HepG2 (cell line): ENCODE measurements around the gene PPP4C. TPM values are rescaled to one million over a fixed set of nuclear protein-coding genes. Genes with fewer than 3 reads are reported as not detected.

Source experiments
- ATF1 ChIP-seq: IDR thresholded peaks from 2 replicates; pipeline ENCODE4 v1.6.1; 2016; ENCODE audit warnings: mild to moderate bottlenecking, control low read depth
- FOXM1 ChIP-seq: sonication (generic); formaldehyde crosslinking; IDR thresholded peaks from 2 replicates; pipeline ENCODE4 v1.5.0; 2020; ENCODE audit warnings: missing genetic modification reagents
- HIC2 ChIP-seq: sonication (generic); formaldehyde crosslinking; IDR thresholded peaks from 2 replicates; pipeline ENCODE4 v1.9.0; 2022; ENCODE audit warnings: low read depth, missing genetic modification reagents
- MBD4 ChIP-seq: IDR thresholded peaks from 2 replicates; pipeline ENCODE4 v1.6.1; 2012; ENCODE audit warnings: low read length, inconsistent platforms, borderline replicate concordance
- NFAT5 ChIP-seq: sonication (generic); formaldehyde crosslinking; IDR thresholded peaks from 2 replicates; pipeline ENCODE4 v1.4.0; 2020; ENCODE audit warnings: missing genetic modification reagents
- SETDB1 ChIP-seq: sonication (generic); formaldehyde crosslinking; IDR thresholded peaks from 2 replicates; pipeline ENCODE4 v1.5.1; 2020; ENCODE audit warnings: missing genetic modification reagents, mild to moderate bottlenecking, borderline replicate concordance
- SIX4 ChIP-seq: sonication (generic); formaldehyde crosslinking; IDR thresholded peaks from 2 replicates; pipeline ENCODE4 v1.4.0; 2020; ENCODE audit warnings: missing genetic modification reagents
- SRY ChIP-seq: sonication (generic); formaldehyde crosslinking; IDR thresholded peaks from 2 replicates; pipeline ENCODE4 v1.8.0; 2022; ENCODE audit warnings: mild to moderate bottlenecking, missing genetic modification reagents
- THAP11 ChIP-seq: IDR thresholded peaks from 2 replicates; pipeline ENCODE4 v1.6.1; 2016; ENCODE audit warnings: missing biosample characterization, missing genetic modification reagents
- THRA ChIP-seq: sonication (generic); formaldehyde crosslinking; IDR thresholded peaks from 2 replicates; pipeline ENCODE4 v1.4.0; 2020; ENCODE audit warnings: missing genetic modification reagents, borderline replicate concordance
- ZBTB42 ChIP-seq: sonication (generic); formaldehyde crosslinking; IDR thresholded peaks from 2 replicates; pipeline ENCODE4 v1.5.0; 2020; ENCODE audit warnings: mild to moderate bottlenecking, missing genetic modification reagents
- ZNF12 ChIP-seq: sonication (generic); formaldehyde crosslinking; IDR thresholded peaks from 2 replicates; pipeline ENCODE4 v1.5.0; 2020; ENCODE audit warnings: missing genetic modification reagents
- ZNF143 ChIP-seq: sonication (generic); formaldehyde crosslinking; IDR thresholded peaks from 2 replicates; pipeline ENCODE4 v1.4.0; 2020; ENCODE audit warnings: missing genetic modification reagents
- ZNF3 ChIP-seq: IDR thresholded peaks from 2 replicates; pipeline ENCODE4 v1.7.0; 2017; ENCODE audit warnings: inconsistent platforms
- ZNF589 ChIP-seq: sonication (generic); formaldehyde crosslinking; conservative IDR thresholded peaks from 2 replicates; pipeline ENCODE4 v1.8.0; 2022; ENCODE audit warnings: mild to moderate bottlenecking, moderate library complexity, missing genetic modification reagents
- ZSCAN31 ChIP-seq: sonication (generic); formaldehyde crosslinking; IDR thresholded peaks from 2 replicates; pipeline ENCODE4 v1.5.0; 2020; ENCODE audit warnings: low read depth, mild to moderate bottlenecking, missing genetic modification reagents
- polyA plus RNA-seq, 8 experiments: library from polyadenylated mRNA; depleted of rRNA in 3 of 8; stranded (reverse) in 7 of 8; unstranded in 1 of 8; fragments of >200 nt; fragmentation: Illumina TruSeq in 4 of 8; extraction: Trizol in 4 of 8; gene quantifications; 2 replicates each; pipeline versions ENCODE4 v1.2.1 to v1.2.3, GENCODE V29; 2011 to 2016; ENCODE audit warnings: low read depth in 4 of 8, missing spikeins in 1 of 8, mixed read lengths in 1 of 8; ENCODE audit not compliant: insufficient read depth in 1 of 8
- total RNA-seq, 5 experiments: library from RNA; depleted of rRNA; stranded (reverse); fragments of >200 nt; fragmentation: Illumina TruSeq; extraction: Trizol; gene quantifications; 2 replicates each; pipeline ENCODE4 v1.2.3, GENCODE V29; 2016; ENCODE audit warnings: low read depth in 1 of 5
- TF ChIP-seq, protein P1 (sequence below): sonication (generic); formaldehyde crosslinking; IDR thresholded peaks from 2 replicates; pipeline ENCODE4 v1.8.0; 2022; ENCODE audit warnings: mild to moderate bottlenecking, missing genetic modification reagents; ENCODE audit not compliant: insufficient replicate concordance

The PPP4C gene
- total and polyA plus RNA-seq, 2 of the 13 experiments (the other 11 are each of a cell fraction or from before 2014, with no cell fraction given) = 176 to 220 TPM

- no peak; the same call in 1 of the 2 replicates for TF ChIP-seq ZNF12
- TF ChIP-seq SRY (CRISPR knock-in tag) = peak; percentile 28; the same call in 1 of the 2 replicates
- TF ChIP-seq ATF1 (CRISPR knock-in tag) = no peak; the same call in 1 of the 2 replicates
- no peak; the same call in 1 of the 2 replicates for TF ChIP-seq ZNF589 (CRISPR knock-in tag)
- TF ChIP-seq ZNF143 (CRISPR knock-in tag) = no peak
- no peak; the same call in 1 of the 2 replicates for TF ChIP-seq THAP11 (CRISPR knock-in tag)
- TF ChIP-seq NFAT5 (CRISPR knock-in tag) = peak; percentile 17; the same call in 1 of the 2 replicates
- no peak for TF ChIP-seq ZSCAN31 (CRISPR knock-in tag)
- no peak for TF ChIP-seq SETDB1
- TF ChIP-seq ZBTB42 = 0 out of 2 replicates have a peak, but pooled peaks have one; percentile 78
- TF ChIP-seq, protein P1, sequence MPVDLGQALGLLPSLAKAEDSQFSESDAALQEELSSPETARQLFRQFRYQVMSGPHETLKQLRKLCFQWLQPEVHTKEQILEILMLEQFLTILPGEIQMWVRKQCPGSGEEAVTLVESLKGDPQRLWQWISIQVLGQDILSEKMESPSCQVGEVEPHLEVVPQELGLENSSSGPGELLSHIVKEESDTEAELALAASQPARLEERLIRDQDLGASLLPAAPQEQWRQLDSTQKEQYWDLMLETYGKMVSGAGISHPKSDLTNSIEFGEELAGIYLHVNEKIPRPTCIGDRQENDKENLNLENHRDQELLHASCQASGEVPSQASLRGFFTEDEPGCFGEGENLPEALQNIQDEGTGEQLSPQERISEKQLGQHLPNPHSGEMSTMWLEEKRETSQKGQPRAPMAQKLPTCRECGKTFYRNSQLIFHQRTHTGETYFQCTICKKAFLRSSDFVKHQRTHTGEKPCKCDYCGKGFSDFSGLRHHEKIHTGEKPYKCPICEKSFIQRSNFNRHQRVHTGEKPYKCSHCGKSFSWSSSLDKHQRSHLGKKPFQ (CRISPR knock-in tag) = peak; percentile 88
- TF ChIP-seq HIC2 = no peak
- TF ChIP-seq MBD4 = no peak
- no peak for TF ChIP-seq FOXM1 (CRISPR knock-in tag)
- no peak for TF ChIP-seq SIX4 (CRISPR knock-in tag)
- no peak for TF ChIP-seq ZNF3
- TF ChIP-seq THRA (CRISPR knock-in tag) = peak; percentile 69; the same call in 1 of the 2 replicates
These were observed 16.7 kb downstream of the PPP4C start (continued) for GRCh38 chr16:30092373-30093010.
